Fibroblast of skin of abdomen (primary cell): ENCODE measurements around the gene TBC1D14.
A peak's percentile ranks its signal among the peaks of the same experiment; 100 is the strongest.
"Not testable (repeated sequence)": the region's sequence is repeated elsewhere in the genome, so short reads cannot be mapped to it uniquely, and the experiment has no call there.

ENCODE experiments used
- DNase-seq: peaks from one replicate; pipeline ENCODE4 v3.0.0-alpha.2; 2013

The TBC1D14 gene

DNA sequence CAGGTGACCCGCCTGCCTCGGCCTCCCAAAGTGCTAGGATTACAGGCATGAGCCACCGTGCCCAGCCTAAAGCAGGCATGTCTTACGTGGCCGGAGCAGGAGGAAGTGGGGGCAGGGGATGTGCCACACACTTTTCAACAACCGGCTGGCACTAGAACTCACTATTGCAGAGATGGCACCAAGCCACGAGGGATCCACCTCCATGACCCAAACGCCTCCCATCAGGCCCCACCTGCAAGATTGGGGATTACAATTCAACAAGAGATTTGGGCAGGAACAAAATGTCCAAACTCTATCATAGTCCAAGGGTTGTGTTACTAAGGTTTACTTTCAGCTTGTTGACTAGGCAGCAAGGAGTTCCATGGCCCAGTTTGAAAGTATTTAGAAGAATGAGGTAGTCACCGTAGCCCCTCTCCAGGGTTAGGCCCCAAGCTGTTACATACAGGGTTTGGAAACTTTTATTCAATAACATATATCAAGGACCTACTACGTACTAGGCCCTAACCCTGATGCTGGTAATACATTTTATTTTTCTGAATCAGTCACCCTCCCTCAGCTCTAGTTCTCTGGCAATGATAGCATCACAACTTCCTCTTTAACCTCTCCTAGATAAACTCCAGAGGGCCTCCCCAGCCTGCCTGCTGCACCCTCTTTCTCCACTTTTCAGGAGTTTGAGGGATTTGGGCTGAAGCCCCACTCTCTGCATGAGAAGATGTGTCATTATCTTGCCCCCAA, 18.0 kb upstream of the TBC1D14 start:
- no peak for DNase-seq

DNA sequence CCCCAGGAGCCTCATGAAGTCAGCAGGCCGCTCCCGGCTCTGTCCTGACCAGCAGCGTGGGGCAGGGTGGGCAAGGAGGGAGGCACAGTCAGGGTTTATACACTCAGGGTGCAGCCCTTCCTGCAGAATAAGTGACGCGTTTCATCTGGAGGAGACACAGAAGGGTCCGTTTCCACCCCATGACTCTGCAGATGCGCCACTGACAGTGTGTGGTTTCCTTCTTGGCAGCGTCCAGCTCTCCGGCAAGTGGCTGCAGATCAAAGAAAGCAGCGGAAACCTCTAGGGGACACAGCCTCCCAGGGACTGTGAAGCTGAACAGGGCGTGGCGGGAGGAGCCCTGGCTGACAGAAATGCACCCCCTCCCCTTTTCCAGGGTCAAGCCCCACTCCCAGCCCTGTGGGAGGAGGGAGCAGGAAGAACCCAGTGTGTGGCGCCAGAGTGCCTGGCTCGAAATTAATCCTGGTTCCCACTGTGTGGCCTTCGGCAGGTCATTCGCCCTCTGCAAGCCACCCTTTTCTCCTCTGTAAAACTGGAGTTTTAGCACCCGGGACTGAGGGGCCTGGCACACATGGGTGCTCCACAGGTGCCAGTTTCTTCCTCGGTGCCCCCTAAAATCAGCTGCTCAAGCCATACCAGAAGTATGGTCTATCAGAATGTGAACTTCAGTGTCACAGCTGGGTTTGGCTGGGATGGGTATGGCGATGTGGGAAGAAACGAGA, 17.3 kb upstream of the TBC1D14 start:
- peak; percentile 45 for DNase-seq

DNA sequence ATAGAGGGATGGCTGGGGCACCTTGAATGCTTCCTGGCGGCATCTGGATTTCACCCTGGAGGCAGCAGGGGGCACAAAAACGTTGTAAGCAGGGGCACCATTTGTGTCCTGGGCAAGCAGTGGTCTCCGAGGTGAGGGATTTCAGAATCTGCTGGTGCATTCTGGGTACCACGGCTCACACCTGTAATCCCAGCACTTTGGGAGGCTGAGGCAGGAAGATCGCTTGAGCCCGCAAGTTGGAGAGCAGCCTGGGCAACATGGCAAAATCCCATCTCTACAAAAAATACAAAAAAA, 16.8 kb upstream of the TBC1D14 start:
- no peak for DNase-seq

DNA sequence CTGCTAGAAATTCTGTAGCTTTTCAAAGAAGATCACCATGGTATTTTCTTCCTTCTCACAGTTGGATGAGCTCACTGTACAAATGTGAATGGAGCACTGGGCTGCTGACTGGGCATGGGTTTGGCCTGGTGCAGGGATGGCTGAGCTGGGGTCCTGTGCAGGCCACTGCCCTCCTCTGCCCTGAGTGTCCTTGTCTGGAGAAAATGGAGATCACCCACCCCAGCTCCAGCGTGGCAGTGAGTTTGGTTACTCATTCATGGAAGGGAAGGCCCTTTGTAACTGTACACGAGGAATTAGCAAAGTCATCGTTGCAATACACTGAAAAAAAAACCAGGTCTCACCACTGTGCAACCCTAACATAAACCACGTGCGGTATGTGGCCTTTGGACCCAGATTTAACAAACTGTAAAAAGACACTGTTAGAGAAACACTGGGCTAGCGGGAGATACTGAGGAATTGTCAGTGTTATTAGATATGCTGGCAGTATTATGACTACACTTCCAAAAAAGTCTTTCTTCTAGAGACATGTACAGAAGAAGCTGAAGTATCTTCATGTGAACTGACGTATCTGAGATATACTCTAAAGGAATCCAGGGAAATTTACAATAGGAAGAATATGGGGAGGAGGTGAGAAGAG, 16.1 kb upstream of the TBC1D14 start:
- DNase-seq: peak; percentile 29

DNA sequence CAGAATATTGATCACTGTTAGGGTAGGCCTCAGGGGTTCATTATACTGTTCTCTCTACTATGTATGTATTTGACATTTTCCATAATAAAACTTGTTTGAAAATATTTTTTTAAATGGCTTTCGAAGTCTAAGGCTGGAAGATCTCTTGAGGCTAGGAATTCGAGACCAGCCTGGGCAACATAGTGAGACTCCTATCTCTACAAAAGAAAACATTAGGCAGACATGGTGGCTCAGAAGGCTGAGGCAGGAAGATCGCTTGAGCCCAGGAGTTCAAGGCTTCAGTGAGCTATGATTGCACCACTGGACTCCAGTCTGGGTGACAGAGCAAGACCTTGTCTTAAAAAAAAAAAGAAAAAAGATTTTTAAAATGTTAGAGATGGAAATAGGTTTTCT, 15.5 kb upstream of the TBC1D14 start:
- no peak for DNase-seq

DNA sequence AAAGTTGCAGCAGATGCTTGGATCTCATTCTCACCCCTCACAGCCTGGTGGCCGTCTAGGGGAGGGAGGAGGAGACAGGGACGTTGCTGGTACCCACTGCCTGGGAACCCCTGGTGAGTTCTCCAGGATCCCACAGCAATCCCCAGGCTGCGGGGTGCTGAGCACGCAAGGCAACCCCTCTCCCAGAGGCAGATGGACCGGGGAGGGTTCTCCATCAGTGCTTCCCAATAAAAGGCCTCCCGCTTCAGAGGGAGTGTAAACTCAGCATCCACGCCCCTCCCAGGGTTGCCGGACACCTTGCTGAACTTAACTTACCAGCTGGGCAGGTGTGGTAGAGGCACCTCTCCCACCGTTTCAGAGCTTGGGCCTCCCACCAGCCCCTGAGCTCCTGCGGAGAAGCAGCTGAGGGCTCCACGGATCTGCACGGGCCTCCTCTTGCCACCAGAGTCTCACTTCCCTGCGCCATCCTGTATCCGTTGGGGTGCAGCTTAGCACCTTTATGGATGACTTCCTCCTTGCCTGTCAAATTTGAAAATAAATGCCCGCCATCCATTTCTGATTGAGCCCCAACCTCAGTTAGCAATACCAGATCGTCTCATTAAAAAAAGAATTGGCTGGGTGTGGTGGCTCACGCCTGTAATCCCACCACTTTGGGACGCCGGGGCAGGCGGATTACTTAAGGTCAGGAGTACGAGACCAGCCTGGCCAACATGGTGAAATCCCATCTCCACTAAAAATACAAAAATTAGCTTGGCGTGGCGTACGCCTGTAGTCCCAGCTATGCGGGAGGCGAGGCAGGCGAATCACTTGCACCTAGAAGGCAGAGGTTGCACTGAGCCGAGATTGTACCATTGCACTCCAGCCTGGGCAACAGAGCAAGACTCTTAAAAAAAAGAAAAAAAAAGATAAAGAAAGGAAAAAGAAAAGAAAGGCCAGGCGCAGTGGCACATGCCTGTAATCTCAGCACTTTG, 14.8 kb upstream of the TBC1D14 start:
- no peak for DNase-seq

DNA sequence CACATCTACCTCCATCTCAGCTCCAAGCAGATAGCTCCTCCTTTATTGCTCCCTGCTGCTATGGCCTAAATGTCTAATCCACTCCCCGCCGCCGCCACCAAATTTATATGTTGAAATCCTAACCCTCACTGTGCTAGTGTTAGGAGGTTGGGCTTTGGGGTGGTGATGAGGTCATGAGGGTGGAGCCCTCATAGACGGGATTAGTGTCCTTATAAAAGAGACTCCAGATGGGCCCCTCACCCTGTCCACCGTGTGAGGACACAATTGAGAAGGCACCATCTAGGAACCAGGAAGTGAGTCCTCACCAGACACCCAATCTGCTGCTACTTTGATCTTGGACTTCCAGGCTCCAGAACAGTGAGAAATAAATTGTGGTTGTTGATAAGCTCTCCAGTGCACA, 13.6 kb upstream of the TBC1D14 start:
- no peak for DNase-seq

DNA sequence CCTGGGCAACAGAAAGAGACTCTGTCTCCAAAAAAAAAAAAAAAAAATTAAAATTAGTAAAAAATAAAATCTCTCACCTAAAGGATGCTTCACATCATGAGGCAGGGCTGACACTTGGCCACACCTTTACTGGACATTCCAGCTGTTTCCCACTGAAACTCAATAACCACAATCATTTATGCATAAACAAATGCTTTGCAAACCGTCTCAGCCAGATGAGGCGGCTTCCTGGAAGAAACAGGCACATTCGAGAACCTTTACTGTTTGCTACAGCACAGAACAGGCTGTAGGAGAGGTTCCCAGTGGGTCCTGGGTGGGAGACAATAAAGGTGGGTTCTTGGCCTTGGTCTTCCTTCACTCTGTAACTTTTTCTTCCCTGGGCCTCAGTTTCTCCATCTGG, 10.9 kb upstream of the TBC1D14 start:
- no peak for DNase-seq

DNA sequence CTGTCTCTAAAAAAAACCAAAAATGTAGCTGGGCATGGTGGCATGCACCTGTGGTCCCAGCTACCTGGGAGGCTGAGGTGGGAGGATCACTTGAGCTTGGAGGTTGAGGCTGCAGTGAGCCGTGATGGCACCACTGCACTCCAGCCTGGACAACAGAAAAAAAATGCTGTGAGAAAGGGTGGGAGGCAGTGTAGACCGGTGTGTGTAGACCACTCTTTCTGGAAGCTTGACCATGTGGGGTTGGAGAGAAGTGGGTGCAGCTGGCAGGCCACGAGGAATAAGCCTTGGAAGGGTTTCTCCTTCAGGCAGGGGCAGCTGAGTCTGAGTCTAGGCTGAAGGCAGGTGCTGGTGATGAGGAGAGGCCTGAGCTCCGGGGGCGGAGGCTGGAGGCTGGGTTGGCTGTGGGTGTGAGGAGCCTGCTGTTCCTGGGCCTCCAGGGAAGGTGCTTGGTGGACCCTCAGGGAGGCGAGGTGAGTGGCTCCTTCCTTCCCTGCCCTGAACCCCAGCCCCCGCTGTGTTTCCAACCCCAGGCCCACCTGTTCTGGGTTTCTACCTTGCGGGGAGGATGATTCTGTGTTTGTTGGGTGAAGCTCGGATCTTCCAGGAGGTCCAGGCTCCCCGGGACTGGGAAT, 9.3 kb upstream of the TBC1D14 start:
- DNase-seq: no peak

DNA sequence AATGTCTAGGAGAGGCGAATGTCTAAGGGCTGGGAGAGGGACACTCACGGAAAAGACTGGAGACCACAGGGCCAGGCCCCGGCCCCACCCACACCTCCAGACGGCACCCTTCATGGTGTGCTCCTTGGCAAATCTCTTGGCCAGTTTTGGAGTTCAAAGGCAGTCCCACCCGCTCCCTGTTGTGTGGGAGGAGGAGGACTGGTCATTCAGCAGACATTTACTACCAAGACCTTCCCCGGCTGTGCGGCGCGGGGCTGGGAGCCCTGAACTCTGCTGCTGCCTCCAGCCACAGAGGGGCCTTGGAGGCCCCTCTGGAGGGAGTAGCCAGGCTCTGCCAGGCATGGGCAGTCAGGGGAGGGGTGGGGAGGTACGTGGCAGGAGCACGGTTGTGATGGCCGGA, 8.7 kb upstream of the TBC1D14 start:
- no peak for DNase-seq

DNA sequence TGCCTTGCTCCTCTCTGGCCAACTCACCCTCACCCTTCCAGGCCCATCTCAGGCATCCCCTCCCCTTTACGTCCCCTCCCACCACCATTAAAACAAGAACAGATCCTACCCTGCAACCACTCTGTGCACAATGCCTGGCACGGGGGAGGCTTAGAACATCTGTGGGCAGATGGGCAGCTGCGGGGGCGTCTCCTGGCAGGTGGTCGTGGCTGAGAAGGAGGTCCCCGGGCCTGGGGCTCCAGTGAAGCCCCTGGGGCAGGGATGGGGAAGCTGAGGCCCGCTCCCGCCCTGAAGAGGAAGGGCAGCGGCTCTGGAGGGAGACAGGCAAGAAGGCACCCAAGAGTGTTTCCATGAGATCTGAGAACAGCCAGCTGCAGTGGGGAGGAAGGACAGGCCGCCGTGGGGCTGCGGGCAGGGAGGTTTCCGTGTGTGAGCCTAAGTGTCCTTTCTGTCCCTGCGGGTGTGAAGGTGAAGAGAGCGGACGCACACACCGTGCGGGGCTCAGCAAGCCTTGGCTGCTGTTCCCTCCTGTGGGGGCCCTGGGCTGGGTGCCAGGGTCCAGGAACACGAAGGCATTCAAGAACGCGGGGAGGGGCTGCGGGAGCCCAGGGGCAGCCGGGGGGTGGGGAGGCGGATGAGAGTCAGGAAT, 7.8 kb upstream of the TBC1D14 start:
- DNase-seq: no peak

DNA sequence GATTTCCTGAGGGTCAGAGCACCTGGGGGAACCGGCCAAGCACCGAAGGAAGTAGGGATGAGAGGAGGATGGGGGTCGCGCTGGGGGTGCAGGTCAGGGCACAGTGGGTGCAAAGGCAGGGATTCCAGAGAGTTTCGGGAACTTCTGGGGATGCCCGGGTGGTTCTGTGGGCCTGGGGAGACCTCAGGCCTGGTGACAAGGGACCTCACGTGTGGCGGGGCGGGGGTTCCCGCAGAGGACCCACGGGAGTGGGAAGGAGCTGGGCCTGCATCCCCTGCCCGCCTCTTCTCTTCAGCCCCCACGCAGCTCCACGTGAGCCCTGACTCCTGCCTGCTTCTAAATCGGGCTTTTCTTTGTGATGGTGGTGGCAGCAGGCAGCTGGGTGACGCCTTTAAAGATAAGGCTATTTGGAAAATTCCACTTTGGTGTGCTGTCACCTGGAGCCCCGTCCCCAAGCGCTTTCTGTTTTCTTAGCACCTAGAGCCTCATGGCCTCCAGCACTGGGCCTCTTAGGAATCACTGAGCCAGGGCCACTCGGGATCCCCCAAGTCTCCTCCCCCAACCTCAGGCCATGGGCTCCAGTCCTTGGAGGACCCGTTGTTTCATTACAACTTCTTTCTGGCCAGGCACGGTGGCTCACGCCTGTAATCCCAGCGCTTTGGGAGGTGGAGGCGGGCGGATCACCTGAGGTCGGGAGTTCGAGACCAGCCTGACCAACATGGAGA, 7.1 kb upstream of the TBC1D14 start:
- DNase-seq: no peak

DNA sequence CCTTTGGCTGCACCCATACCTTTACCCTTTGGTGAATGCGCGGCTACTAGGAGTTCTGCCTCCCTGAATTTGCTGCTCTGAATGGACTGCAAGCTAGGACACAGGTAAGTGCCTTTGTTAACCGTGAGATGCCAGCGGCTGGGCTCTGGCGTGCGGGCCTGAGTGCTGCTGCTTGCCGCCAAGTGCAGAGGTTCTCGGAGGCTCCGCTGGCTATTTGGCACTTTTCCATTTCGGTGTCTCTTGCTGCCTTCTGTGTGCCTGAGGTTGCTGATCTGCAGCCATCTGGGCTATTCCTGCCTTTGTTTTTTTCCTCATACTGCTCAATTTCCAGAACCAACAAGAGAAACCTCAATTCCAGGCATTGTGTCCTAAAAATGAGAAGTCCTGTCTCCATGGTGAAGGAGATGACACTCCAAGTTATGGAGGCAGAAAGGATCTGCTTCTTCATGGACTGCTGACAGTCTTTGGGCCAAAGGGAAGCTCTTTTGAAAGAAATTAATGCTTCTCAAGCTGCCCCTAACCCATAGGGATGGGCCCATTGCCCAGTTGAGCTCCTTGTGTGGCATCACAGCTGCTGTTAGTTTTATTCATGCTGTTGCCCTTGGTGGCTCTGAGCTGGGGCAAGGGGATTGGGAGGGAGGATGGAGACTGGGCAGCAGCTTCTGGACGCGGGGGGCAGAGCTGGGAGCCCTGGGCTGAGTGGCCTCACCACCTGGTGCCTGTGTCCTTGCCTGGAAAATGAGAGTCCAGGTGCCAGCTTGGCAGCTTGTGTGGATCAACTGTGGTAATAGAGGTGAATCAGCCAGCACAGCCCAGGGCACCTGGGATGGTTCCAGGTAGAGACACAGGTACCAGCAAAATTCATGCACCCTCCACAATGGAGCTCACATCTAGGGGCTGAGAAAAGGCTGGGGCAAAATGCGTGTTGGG, 3.8 kb upstream of the TBC1D14 start:
- no peak for DNase-seq

DNA sequence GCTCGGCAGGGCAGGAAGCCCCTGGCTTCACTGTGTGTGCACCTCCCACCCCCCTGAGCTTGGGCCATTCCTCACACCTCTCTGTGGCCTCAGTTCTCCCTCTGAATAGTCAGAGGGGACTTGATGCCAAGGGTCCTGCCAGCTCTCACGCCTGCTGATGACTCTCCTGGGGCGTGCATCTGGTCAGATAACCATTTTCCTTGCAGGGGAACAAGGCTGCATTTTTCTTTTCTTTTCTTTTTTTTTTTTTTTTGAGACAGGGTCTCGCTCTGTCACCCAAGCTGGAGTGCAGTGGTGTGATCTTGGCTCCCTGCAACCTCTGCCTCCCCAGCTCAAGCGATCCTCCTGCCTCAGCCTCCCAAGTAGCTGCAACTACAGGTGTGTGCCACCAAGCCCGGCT, 3.1 kb upstream of the TBC1D14 start:
- DNase-seq: not testable (repeated sequence)

DNA sequence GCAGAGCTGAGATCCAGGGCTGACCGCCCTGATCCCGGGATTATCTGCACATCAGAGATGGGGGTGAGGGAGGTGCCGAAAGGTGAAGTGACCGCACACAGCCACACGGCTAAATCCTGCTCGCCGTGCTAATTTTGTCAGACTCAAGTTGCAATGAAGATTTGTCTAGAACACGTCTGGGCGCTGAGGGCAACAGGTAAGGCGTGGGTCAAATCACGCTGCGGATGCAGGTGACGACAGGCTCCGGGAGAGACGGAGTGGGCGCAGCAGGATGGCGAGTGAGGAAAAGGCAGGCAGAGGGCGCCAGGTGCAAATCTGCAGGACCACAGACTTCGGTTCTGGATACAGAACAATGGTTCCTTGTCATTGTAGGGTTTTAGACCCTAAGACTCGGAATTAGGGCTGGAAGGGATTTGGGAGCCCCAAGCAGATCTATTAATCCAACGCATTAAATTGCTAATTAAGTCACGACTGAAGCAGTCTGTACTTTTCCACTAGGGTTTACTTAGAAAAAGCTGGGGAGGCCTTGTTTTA, 1.9 kb upstream of the TBC1D14 start:
- no peak for DNase-seq

DNA sequence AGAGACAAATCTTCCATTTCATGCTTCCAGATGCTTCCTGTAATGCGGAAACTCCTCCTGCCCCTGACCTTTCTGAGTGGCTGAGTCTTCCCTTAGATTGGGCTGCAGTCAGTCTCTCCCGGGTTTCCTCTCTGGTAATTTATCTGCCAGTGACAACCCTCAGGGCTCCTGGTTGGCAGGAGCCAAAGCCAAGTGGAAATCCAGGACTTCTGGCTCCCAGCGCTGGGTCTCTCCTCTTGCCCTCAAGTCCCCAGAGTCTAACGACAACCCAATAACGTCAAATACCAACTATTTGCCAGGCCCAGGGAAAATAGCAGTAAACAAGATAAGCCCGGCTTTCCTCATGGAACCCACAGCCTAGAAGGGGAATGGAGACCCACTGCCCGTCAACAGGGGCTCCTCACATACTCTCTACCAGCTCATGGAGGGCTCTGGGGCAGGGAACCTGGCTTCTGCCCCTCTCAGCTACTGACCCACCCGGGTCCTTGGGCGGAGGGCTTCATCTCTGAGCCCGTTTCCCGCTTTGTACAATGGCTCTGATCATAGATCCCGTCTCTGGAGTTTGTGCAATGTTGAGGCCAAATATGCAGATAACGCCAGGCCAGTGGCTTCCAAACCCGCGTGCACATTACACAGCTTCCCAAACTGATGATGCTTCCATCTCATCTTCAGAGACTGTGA, 1.1 kb upstream of the TBC1D14 start:
- no peak for DNase-seq

DNA sequence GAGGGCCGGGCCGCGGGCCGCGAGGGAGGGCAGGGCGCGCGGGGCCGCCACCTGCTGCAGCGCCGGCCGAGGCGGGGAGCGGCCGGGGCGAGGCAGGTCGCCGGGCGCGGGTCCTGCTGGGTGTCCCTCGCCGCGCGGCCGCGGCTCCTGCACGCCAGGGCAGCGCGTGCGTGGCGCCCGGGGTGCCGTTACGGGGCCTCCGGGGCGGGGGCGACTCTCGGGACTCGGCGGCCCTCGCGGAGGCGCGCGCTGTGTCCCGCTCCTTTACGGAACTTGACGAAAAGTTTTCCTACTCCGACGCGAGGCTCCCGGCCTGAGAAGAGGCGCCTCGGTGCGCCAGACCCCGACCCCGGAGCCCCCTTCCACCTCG, 329 bp downstream of the TBC1D14 start:
- no peak for DNase-seq

DNA sequence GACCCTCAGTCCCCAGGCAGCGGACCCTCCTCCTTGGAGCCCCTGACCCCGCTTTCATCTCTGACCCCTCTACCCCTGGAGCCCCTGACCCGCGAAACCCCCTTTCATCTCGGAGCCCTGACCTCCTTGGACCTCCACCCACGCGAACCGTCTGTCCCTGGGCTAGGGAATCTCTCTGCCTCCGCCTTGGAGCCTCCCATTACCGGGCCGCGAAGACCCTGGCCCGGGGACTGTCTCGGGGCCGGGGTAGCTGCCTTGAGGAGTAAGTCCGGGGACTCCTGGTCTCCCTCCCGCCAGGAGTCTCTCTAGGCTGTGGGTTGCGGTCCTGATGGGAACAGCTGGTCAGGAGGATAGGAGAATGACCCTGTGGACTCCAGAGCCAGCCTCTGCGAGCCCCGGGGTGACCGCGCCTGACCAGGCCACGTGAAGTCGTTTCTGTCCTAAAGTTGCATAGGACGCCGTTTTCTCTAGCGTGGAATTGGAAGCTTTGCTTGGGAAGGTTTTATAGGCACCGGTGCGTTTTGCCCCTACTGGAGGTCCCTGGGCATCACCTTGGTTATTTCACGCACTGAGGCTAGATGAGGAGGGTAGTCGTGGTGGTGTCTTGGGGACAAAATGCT, 824 bp downstream of the TBC1D14 start:
- no peak for DNase-seq
